K562 (cell line): Measurements from ENCODE around the gene BMF. TPM values are rescaled to one million over a fixed set of nuclear protein-coding genes. Genes with fewer than 3 reads are reported as not detected.
A peak's percentile ranks its signal among the peaks of the same experiment; 100 is the strongest.

Experiments
- C11orf30 ChIP-seq: fragments of 450-650 bp; IDR thresholded peaks from 2 replicates; pipeline ENCODE4 v1.6.1; 2016; ENCODE audit warnings: low read depth, mild to moderate bottlenecking
- CEBPB ChIP-seq: fragments of 450-650 bp; IDR thresholded peaks from 2 replicates; pipeline ENCODE4 v1.6.1; 2016; ENCODE audit warnings: missing genetic modification characterization, missing compliant biosample characterization
- ERF ChIP-seq: fragments of 450-650 bp; formaldehyde crosslinking; IDR thresholded peaks from 2 replicates; pipeline ENCODE4 v1.4.0; 2020; ENCODE audit warnings: mild to moderate bottlenecking, mixed read lengths
- FOXA3 ChIP-seq, 2 experiments: fragments of 450-650 bp in 1 of 2; sonication (generic) in 1 of 2; formaldehyde crosslinking; IDR thresholded peaks in 1 of 2; conservative IDR thresholded peaks in 1 of 2; 2 replicates each; pipeline versions ENCODE4 v1.4.0 to v1.8.0; 2020 to 2022; ENCODE audit warnings: mild to moderate bottlenecking in 2 of 2, missing genetic modification reagents in 1 of 2
- HDAC1 ChIP-seq, 2 experiments: fragments of 450-650 bp; IDR thresholded peaks; 2 replicates each; pipeline ENCODE4 v1.6.1; 2016 to 2017; ENCODE audit warnings: inconsistent platforms in 1 of 2, mild to moderate bottlenecking in 1 of 2, moderate library complexity in 1 of 2
- HDGF ChIP-seq: fragments of 450-650 bp; IDR thresholded peaks from 2 replicates; pipeline ENCODE4 v1.6.1; 2016
- HLTF ChIP-seq: fragments of 450-650 bp; IDR thresholded peaks from 2 replicates; pipeline ENCODE4 v1.6.1; 2016
- HNRNPLL ChIP-seq: fragments of 200-400 bp; formaldehyde crosslinking; IDR thresholded peaks from 2 replicates; pipeline ENCODE4 v1.6.1; 2017; ENCODE audit warnings: low read length, low read depth, mild to moderate bottlenecking; ENCODE audit not compliant: poor library complexity, severe bottlenecking
- LCOR ChIP-seq: sonication (generic); formaldehyde crosslinking; IDR thresholded peaks from 2 replicates; pipeline ENCODE4 v1.8.0; 2022; ENCODE audit warnings: mild to moderate bottlenecking, missing genetic modification reagents
- MED1 ChIP-seq: sonication (generic); formaldehyde crosslinking; IDR thresholded peaks from 2 replicates; pipeline ENCODE4 v1.8.1; 2023; ENCODE audit warnings: missing genetic modification reagents, borderline replicate concordance
- NEUROD1 ChIP-seq: fragments of 150-350 bp; IDR thresholded peaks from 2 replicates; pipeline ENCODE4 v1.6.1; 2014; ENCODE audit warnings: borderline replicate concordance, low read length, low read depth; ENCODE audit not compliant: partially characterized antibody
- NR2C1 ChIP-seq, 2 experiments: fragments of 450-650 bp; IDR thresholded peaks; 2 replicates each; pipeline ENCODE4 v1.6.1; 2017; ENCODE audit warnings: mild to moderate bottlenecking in 2 of 2, antibody characterized with exemption in 1 of 2, inconsistent platforms in 1 of 2, missing compliant biosample characterization in 1 of 2, missing genetic modification characterization in 1 of 2
- SIX5 ChIP-seq, 2 experiments: IDR thresholded peaks; 2 replicates each; pipeline ENCODE4 v1.6.1; 2011; ENCODE audit warnings: low read length in 2 of 2, borderline replicate concordance in 1 of 2, low read depth in 1 of 2, mild to moderate bottlenecking in 1 of 2, moderate library complexity in 1 of 2; ENCODE audit not compliant: insufficient read depth in 1 of 2
- SUPT5H ChIP-seq: fragments of 450-650 bp; IDR thresholded peaks from 2 replicates; pipeline ENCODE4 v1.6.1; 2016
- TCFL5 ChIP-seq: fragments of 250-450 bp; sonication (Bioruptor Pico); conservative IDR thresholded peaks from 2 replicates; pipeline ENCODE4 v1.6.1; 2021; ENCODE audit warnings: mild to moderate bottlenecking, moderate library complexity, matching md5 sums
- ZNF253 ChIP-seq: fragments of 250-450 bp; sonication (Bioruptor Pico); conservative IDR thresholded peaks from 2 replicates; pipeline ENCODE4 v1.6.1; 2021; ENCODE audit warnings: mild to moderate bottlenecking
- polyA plus RNA-seq, 8 experiments: library from polyadenylated mRNA; depleted of rRNA in 4 of 8; stranded (reverse) in 5 of 8; unstranded in 3 of 8; fragments of >200 nt; fragmentation: Nextera tagmentation in 2 of 8; fragmentation: Illumina TruSeq in 1 of 8; extraction: Ambion mirVana in 2 of 8; extraction: Trizol in 1 of 8; gene quantifications; 2 replicates each; pipeline versions ENCODE4 v1.2.1 to v1.2.3, GENCODE V29; 2011 to 2014; ENCODE audit warnings: inconsistent platforms in 1 of 8, missing spikeins in 1 of 8
- total RNA-seq, 7 experiments: library from RNA; depleted of rRNA in 6 of 7; stranded (reverse); fragments of >200 nt in 6 of 7; fragmentation: Illumina TruSeq in 2 of 7; extraction: Trizol in 2 of 7; gene quantifications; 2 replicates each; pipeline versions ENCODE4 v1.2.1 to v1.2.3, GENCODE V29; 2011 to 2021; ENCODE audit warnings: low replicate concordance in 1 of 7
- TF ChIP-seq, protein P1 (sequence below): IDR thresholded peaks from 2 replicates; pipeline ENCODE4 v1.6.1; 2016; ENCODE audit warnings: missing genetic modification characterization, missing compliant biosample characterization
- TF ChIP-seq, protein P2 (sequence below), 2 experiments: fragments of 450-650 bp; IDR thresholded peaks; 2 replicates each; pipeline ENCODE4 v1.6.1; 2018; ENCODE audit warnings: mild to moderate bottlenecking in 2 of 2, low read depth in 1 of 2; ENCODE audit not compliant: partially characterized antibody in 2 of 2
- TF ChIP-seq, protein P3 (sequence below): fragments of 250-450 bp; sonication (Bioruptor Pico); IDR thresholded peaks from 2 replicates; pipeline ENCODE4 v1.5.0; 2021

The BMF gene
- total and polyA plus RNA-seq, 9 of the 15 experiments (the other 6 are each of a cell fraction or from before 2014, with no cell fraction given) = 0.25 to 0.91 (median 0.59) TPM; not detected in 2

DNA sequence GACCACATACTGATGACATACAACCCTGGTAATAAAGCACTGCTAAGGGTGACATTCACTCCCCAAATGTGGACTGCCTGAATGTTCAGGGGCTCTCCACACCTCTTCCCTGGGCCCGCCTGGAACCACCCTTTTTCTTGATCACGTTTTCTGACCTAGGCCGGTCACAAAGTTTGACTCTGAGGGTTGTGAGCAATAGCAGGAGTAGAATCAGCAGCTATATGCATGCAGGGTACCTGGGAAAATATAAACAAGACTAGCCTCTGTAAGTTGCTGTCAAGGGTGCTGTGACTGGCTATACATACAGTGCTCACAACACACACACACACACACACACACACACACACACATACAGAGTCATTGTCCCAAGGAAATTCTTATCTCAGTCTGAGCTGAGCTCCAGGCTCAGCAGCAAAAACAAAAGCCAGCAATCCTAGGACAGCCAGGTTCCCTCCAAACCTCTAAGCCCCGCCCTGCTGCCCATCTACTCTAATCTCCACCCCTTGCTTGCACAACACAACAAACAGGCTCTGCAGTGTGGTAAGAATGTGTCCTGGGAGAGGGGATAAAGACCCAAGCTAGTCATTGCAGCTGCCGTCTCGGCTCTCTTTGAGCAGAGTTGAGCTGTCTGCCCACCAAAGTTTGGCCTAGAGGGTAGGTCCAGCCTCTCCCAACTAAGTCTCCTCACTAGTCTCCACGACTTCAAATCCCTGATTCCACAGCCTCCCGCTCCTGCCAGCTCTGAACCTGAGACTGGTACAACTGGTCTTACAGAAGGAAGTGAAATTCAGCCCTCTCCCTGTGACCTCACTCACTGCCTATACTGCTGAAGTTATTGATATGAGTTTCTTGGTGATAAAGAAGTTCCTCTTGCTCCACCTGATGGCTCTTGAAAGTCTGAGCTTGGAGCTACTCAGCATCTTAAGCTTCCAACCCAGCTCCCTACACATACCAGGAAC is 2.2 kb downstream of the BMF start (continued):
- TF ChIP-seq TCFL5 (CRISPR knock-in tag) = no peak
- TF ChIP-seq HLTF = peak; percentile 86; the same call in 1 of the 2 replicates
- no peak for TF ChIP-seq ZNF253 (CRISPR knock-in tag)
- peak in 1 of 2 experiments; percentile 83; a peak in 2 of 4 replicates for TF ChIP-seq HDAC1 (IDR thresholded peaks at IDR 0.05)
- TF ChIP-seq MED1 (CRISPR knock-in tag) = no peak
- TF ChIP-seq LCOR = no peak
- TF ChIP-seq, protein P1, sequence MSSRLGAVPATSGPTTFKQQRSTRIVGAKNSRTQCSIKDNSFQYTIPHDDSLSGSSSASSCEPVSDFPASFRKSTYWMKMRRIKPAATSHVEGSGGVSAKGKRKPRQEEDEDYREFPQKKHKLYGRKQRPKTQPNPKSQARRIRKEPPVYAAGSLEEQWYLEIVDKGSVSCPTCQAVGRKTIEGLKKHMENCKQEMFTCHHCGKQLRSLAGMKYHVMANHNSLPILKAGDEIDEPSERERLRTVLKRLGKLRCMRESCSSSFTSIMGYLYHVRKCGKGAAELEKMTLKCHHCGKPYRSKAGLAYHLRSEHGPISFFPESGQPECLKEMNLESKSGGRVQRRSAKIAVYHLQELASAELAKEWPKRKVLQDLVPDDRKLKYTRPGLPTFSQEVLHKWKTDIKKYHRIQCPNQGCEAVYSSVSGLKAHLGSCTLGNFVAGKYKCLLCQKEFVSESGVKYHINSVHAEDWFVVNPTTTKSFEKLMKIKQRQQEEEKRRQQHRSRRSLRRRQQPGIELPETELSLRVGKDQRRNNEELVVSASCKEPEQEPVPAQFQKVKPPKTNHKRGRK (tag) = no peak
- TF ChIP-seq, protein P2, sequence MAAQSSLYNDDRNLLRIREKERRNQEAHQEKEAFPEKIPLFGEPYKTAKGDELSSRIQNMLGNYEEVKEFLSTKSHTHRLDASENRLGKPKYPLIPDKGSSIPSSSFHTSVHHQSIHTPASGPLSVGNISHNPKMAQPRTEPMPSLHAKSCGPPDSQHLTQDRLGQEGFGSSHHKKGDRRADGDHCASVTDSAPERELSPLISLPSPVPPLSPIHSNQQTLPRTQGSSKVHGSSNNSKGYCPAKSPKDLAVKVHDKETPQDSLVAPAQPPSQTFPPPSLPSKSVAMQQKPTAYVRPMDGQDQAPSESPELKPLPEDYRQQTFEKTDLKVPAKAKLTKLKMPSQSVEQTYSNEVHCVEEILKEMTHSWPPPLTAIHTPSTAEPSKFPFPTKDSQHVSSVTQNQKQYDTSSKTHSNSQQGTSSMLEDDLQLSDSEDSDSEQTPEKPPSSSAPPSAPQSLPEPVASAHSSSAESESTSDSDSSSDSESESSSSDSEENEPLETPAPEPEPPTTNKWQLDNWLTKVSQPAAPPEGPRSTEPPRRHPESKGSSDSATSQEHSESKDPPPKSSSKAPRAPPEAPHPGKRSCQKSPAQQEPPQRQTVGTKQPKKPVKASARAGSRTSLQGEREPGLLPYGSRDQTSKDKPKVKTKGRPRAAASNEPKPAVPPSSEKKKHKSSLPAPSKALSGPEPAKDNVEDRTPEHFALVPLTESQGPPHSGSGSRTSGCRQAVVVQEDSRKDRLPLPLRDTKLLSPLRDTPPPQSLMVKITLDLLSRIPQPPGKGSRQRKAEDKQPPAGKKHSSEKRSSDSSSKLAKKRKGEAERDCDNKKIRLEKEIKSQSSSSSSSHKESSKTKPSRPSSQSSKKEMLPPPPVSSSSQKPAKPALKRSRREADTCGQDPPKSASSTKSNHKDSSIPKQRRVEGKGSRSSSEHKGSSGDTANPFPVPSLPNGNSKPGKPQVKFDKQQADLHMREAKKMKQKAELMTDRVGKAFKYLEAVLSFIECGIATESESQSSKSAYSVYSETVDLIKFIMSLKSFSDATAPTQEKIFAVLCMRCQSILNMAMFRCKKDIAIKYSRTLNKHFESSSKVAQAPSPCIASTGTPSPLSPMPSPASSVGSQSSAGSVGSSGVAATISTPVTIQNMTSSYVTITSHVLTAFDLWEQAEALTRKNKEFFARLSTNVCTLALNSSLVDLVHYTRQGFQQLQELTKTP (IDR thresholded peaks at IDR 0.05; ENCODE audit: low read depth in 1 of 2, partially characterized antibody in 2 of 2) = peak in 1 of 2 experiments; percentile 57
- TF ChIP-seq C11orf30 = no peak
- TF ChIP-seq SUPT5H = no peak
- TF ChIP-seq SIX5 (IDR thresholded peaks at IDR 0.05; ENCODE audit: borderline replicate concordance in 1 of 2, insufficient read depth in 1 of 2, low read depth in 1 of 2, low read length in 2 of 2) = no peak
- TF ChIP-seq ERF (CRISPR knock-in tag) = no peak
- peak; percentile 99 for TF ChIP-seq CEBPB
- TF ChIP-seq HDGF = no peak
- TF ChIP-seq, protein P3, sequence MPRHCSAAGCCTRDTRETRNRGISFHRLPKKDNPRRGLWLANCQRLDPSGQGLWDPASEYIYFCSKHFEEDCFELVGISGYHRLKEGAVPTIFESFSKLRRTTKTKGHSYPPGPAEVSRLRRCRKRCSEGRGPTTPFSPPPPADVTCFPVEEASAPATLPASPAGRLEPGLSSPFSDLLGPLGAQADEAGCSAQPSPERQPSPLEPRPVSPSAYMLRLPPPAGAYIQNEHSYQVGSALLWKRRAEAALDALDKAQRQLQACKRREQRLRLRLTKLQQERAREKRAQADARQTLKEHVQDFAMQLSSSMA (CRISPR knock-in tag) = no peak
- TF ChIP-seq NR2C1 (IDR thresholded peaks at IDR 0.05) = no peak
- TF ChIP-seq NR2C1 (tag; IDR thresholded peaks at IDR 0.05) = no peak
- peak; percentile 8 for TF ChIP-seq NEUROD1
- TF ChIP-seq HNRNPLL = no peak
- TF ChIP-seq FOXA3 (CRISPR knock-in tag; conservative IDR thresholded peaks at IDR 0.05 in 1 of 2, IDR thresholded peaks at IDR 0.05 in 1 of 2) = peak in 1 of 2 experiments; percentile 68; a peak in 1 of 4 replicates
